Activated CD4-positive, alpha-beta T cell treated with anti-CD3 and anti-CD28 coated beads, Interleukin-2, amount 50 U/mL, for 24 hours (primary cell): ENCODE data around the gene AATF.
"Not testable (repeated sequence)": the region's sequence is repeated elsewhere in the genome, so short reads cannot be mapped to it uniquely, and the experiment has no call there.

Experiments
- DNase-seq, 2 donors: peaks; one replicate each; pipeline ENCODE4 v3.0.0-alpha.2; 2020; ENCODE audit warnings: low read depth in 1 of 2, low spot score in 1 of 2

The AATF gene

GRCh38 chr17:37069087-37069486, 120.3 kb downstream of the AATF start:
- no peak for DNase-seq

- not testable (repeated sequence) for DNase-seq
Observed at GRCh38 chr17:37073464-37073863, 124.7 kb downstream of the AATF start.

GRCh38 chr17:37079065-37079708, 130.4 kb downstream of the AATF start:
- no peak for DNase-seq

GRCh38 chr17:37079735-37080134, 131.0 kb downstream of the AATF start:
- no peak for DNase-seq

GRCh38 chr17:37081287-37081686, 132.5 kb downstream of the AATF start:
- DNase-seq: no peak

- DNase-seq: no peak
Observed at GRCh38 chr17:37082311-37082860, 133.6 kb downstream of the AATF start.

- no peak for DNase-seq
Observed at GRCh38 chr17:37082985-37083384, 134.2 kb downstream of the AATF start.

GRCh38 chr17:37083456-37083855, 134.7 kb downstream of the AATF start:
- no peak for DNase-seq

- no peak for DNase-seq
Observed at GRCh38 chr17:37084372-37084771, 135.6 kb downstream of the AATF start.

GRCh38 chr17:37086334-37086733, 137.6 kb downstream of the AATF start:
- no peak for DNase-seq

GRCh38 chr17:37086948-37087347, 138.2 kb downstream of the AATF start:
- DNase-seq: no peak

- no peak for DNase-seq
Observed at GRCh38 chr17:37087683-37088082, 138.9 kb downstream of the AATF start.

- no peak for DNase-seq
Observed at GRCh38 chr17:37088459-37088858, 139.7 kb downstream of the AATF start.

GRCh38 chr17:37088913-37089312, 140.2 kb downstream of the AATF start:
- no peak for DNase-seq

GRCh38 chr17:37089956-37090355, 141.2 kb downstream of the AATF start:
- peak in 1 of 2 donors; percentile 7 for DNase-seq

- no peak for DNase-seq
Observed at GRCh38 chr17:37090941-37091340, 142.2 kb downstream of the AATF start.

GRCh38 chr17:37092071-37092470, 143.3 kb downstream of the AATF start:
- no peak for DNase-seq

GRCh38 chr17:37092701-37093100, 143.9 kb downstream of the AATF start:
- DNase-seq: no peak

- DNase-seq: no peak
Observed at GRCh38 chr17:37094391-37094790, 145.6 kb downstream of the AATF start.

- DNase-seq: no peak
Observed at GRCh38 chr17:37096071-37096470, 147.3 kb downstream of the AATF start.

- no peak for DNase-seq
Observed at GRCh38 chr17:37097154-37097553, 148.4 kb downstream of the AATF start.

- DNase-seq: no peak
Observed at GRCh38 chr17:37098152-37098551, 149.4 kb downstream of the AATF start.
